Mesodermal cell (in vitro differentiated cells): ENCODE data around the gene G6PC1.
"Not testable (repeated sequence)": the region's sequence is repeated elsewhere in the genome, so short reads cannot be mapped to it uniquely, and the experiment has no call there.

Source experiments
- H3K27ac ChIP-seq: 2 replicates; pipeline ENCODE4 v1.7.0; 2013; ENCODE audit warnings: mild to moderate bottlenecking, low read depth, low read length, moderate library complexity; ENCODE audit not compliant: severe bottlenecking
- H3K36me3 ChIP-seq: 2 replicates; pipeline ENCODE4 v1.7.1; 2013; ENCODE audit warnings: mild to moderate bottlenecking, low read length, moderate library complexity; ENCODE audit not compliant: control insufficient read depth, insufficient read depth
- H3K4me1 ChIP-seq: one replicate; pipeline ENCODE4 v1.7.1; 2013; ENCODE audit warnings: mild to moderate bottlenecking, low read length; ENCODE audit not compliant: insufficient read depth, control insufficient read depth, poor library complexity, severe bottlenecking
- H3K4me3 ChIP-seq: 2 replicates; pipeline ENCODE4 v1.7.0; 2013; ENCODE audit warnings: low read length, control low read depth, mild to moderate bottlenecking; ENCODE audit not compliant: insufficient read depth, poor library complexity, severe bottlenecking; ENCODE audit errors: extremely low read depth
- H3K9me3 ChIP-seq: 2 replicates; pipeline ENCODE4 v1.7.1; 2013; ENCODE audit warnings: mild to moderate bottlenecking, low read length, moderate library complexity; ENCODE audit not compliant: control insufficient read depth
- WGBS, 2 experiments: methylation state at CpG; one replicate each; pipeline ENCODE4 v1.1.5; 2013; ENCODE audit warnings: missing lambda C conversion rate in 2 of 2; ENCODE audit not compliant: insufficient coverage in 2 of 2; 5-methylcytosine and 5-hydroxymethylcytosine counted together

Gene G6PC1

DNA sequence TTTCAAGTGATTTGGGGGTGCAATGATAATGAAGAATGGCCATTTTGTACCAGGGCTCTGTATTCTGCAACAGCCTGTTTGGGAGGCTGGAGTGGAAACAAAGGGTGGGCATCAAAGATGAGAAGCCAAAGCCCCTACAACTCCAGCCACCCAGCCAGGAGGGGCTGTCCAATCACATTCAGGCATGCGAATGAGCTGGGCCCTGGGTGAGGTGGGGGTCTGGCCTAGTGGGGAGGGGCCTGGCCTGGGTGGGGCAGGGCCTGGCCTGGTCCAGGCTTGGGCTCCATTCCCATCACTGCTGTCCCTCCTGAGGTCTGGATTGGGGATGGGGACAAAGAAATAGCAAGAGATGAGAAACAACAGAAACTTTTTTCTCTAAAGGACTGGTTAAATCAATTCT is 43.2 kb upstream of the G6PC1 start:
- H3K36me3 ChIP-seq = no peaks in the 10 kb centered on the region
- no peak overlapping the region for H3K27ac ChIP-seq
- no peak overlapping the region for H3K4me3 ChIP-seq
- H3K9me3 ChIP-seq = no peaks in the 10 kb centered on the region
- WGBS, 2 experiments = 88% methylated on average over 1 of the region's 1 CpG; no CpG with 5 or more reads in 1 of the 2 experiments
- H3K4me1 ChIP-seq = no peaks in the 10 kb centered on the region

DNA sequence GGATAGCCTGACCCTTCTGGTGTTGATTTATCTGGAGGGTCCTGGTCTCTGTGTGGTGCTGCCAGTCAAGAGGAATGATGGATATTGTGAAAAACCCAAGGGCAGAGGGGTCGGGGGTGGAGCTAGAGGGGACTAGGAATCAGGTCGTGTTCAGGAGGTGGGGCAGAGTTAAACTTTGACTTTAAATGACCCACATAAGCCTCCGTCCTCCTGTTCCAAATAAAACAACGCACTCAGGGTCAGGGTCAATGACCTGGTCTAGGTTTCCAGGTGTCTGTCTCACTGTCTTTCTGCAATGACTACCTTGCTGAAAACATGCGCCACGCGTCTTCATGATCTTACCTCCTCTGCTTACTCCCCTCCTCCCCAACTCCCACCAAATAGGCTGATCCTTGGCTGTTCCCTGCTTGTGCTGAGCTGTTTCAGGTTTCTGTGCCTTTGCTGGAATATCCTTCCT is 34.9 kb upstream of the G6PC1 start:
- no peaks in the 10 kb centered on the region for H3K4me1 ChIP-seq
- H3K27ac ChIP-seq = no peak overlapping the region
- peaks cover 4% of the 10 kb centered on the region for H3K9me3 ChIP-seq
- H3K4me3 ChIP-seq = no peak overlapping the region
- WGBS, 2 experiments = 78 to 86% methylated on average over 7 of the region's 7 CpGs
- H3K36me3 ChIP-seq = no peaks in the 10 kb centered on the region

DNA sequence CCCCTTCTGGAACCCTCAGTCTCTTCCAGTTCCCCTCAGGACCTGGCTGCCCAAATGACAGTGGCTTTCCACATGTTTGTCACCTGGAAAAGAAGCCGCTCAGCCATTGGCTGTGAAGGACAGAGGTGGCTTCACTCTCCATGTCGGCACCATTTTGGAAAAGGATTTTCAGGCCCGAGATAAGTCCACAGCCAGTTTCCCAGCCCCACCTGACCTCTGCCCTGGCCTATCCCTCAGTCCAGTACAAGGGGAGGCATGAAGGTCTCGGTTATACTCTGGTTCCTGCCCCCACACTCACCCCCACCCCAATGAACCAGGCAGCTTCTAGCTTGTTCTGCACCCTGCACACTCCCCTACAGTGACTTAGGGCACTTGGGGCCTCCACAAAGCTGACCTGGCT is 34.4 kb upstream of the G6PC1 start:
- 96 to 100% methylated on average over 4 of the region's 4 CpGs for WGBS, 2 experiments
- Histone ChIP-seq H3K27ac (no peak overlapping the region), H3K9me3 (peaks cover 6% of the 10 kb centered on the region), H3K4me3 (no peak overlapping the region), H3K36me3 (no peaks in the 10 kb centered on the region), H3K4me1 (no peaks in the 10 kb centered on the region)

DNA sequence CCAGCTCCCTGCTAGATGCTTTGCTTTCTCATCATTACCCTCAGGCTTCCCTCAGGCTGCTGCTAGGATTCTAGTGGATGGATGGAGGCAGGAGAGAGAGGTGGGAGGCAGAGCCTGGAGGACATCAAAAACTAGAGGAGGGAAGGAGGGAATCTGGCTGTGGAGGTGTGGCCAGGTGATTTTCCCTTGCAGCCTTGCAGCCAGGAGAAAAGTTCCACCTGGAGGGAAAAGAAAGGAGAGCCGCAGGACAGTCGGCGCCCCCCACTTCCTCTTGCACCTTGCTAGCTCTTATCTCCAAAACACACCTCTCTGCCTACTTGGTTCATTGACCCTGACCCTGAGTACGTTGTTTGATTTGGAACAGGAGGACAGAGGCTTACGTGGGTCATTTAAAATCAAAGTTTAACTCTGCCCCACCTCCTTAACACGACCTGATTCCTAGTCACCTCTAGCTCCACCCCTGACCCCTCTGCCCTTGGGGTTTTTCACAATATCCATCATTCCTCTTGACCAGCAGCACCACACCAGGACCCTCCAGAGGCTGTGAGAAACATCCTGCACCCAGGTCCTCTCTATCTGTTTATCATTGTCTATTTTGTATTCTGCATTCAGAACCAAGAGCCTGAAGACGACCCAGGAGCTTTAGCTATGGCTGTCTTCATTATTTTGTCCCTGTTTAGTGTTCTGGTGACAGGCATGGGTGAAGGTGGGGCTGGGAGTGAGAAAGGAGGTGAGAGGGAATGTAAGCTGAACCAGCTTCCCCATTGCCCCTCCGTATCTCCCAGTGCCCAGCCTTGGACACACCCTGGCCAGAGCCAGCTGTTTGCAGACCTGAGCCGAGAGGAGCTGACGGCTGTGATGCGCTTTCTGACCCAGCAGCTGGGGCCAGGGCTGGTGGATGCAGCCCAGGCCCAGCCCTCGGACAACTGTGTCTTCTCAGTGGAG is 33.7 kb upstream of the G6PC1 start:
- no peak overlapping the region for H3K27ac ChIP-seq
- no peaks in the 10 kb centered on the region for H3K4me1 ChIP-seq
- WGBS, 2 experiments = 75 to 88% methylated on average over 2 to 6 of the region's 12 CpGs
- H3K9me3 ChIP-seq = peaks cover 6% of the 10 kb centered on the region
- no peaks in the 10 kb centered on the region for H3K36me3 ChIP-seq
- no peak overlapping the region for H3K4me3 ChIP-seq

DNA sequence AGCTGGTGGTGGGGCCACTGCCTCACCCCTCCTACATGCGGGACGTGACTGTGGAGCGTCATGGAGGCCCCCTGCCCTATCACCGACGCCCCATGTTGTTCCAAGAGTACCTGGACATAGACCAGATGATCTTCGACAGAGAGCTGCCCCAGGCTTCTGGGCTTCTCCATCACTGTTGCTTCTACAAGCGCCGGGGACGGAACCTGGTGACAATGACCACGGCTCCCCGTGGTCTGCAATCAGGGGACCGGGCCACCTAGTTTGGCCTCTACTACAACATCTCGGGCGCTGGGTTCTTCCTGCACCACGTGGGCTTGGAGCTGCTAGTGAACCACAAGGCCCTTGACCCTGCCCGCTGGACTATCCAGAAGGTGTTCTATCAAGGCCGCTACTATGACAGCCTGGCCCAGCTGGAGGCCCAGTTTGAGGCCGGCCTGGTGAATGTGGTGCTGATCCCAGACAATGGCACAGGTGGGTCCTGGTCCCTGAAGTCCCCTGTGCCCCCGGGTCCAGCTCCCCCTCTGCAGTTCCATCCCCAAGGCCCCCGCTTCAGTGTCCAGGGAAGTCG is 32.8 kb upstream of the G6PC1 start:
- H3K9me3 ChIP-seq, H3K27ac ChIP-seq, H3K36me3 ChIP-seq, H3K4me1 ChIP-seq, H3K4me3 ChIP-seq: not testable (repeated sequence)
- 93% methylated on average over 6 to 12 of the region's 21 CpGs for WGBS, 2 experiments

DNA sequence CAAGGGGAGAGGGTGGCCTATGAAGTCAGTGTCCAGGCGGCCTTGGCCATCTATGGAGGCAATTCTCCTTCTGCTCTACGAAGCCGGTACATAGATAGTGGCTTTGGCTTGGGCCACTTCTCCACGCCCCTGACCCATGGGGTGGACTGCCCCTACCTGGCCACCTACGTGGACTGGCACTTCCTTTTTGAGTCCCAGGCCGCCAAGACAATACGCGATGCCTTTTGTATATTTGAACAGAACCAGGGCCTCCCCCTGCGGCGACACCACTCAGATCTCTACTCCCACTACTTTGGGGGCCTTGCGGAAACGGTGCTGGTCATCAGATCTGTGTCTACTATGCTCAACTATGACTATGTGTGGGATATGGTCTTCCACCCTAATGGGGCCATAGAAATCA is 32.3 kb upstream of the G6PC1 start:
- H3K27ac ChIP-seq = no peak overlapping the region
- 90 to 95% methylated on average over 8 to 11 of the region's 12 CpGs for WGBS, 2 experiments
- no peak overlapping the region for H3K4me3 ChIP-seq
- no peaks in the 10 kb centered on the region for H3K4me1 ChIP-seq
- H3K36me3 ChIP-seq = no peaks in the 10 kb centered on the region
- peaks cover 6% of the 10 kb centered on the region for H3K9me3 ChIP-seq

DNA sequence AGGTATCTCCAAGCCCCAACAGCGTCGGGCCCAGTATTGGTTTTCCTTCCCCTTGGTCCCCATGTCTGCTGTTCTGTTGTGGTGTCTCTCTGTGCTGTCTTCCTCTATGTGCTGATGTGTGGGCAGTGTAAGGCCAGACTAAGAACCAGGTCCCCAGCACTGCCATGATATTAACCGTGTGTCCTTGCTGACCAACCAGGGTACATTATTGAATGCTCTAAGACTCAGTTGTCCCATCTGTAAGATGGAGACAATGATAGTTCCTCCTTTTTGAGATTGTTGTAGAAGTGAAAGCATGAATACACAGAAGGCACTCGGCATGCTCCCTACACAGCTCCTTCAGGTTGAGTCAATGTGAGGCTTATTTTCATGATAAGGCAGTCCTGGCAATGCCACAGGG is 29.0 kb upstream of the G6PC1 start:
- Histone ChIP-seq H3K36me3 (no peaks in the 10 kb centered on the region), H3K4me1 (no peaks in the 10 kb centered on the region), H3K4me3 (no peak overlapping the region), H3K27ac (no peak overlapping the region), H3K9me3 (peaks cover 6% of the 10 kb centered on the region)
- 85 to 90% methylated on average over 3 to 4 of the region's 4 CpGs for WGBS, 2 experiments

DNA sequence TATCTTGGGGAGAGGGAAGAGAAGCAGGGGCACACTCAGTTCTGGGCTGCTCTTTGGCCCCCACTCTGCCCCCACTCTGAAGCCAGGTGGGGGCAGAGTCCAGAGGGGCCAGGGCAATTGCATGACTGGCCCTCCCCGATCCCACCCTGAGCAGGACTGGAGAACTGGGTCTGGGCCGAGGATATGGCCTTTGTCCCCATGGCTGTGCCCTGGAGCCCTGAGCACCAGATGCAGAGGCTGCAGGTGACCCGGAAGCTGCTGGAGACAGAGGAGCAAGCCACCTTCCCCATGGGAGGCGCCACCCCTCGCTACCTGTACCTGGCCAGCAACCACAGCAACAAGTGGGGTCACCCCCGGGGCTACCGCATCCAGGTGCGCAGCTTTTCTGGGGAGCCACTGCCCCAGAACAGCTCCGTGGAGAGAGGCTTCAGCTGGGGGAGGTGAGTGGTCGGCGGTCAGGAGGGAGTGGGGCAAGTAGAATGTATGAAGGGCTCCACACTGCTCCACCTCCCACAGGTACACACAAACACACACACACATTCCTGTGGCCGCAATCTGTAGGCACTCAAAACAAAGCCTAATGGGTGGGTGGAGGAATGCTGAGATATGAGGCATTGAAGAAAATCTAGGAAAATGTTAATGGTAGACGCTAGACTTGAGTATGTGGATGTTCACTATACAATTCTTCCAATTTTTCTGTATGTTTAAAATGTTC is 28.2 kb upstream of the G6PC1 start:
- Histone ChIP-seq H3K4me3 (no peak overlapping the region), H3K9me3 (peaks cover 6% of the 10 kb centered on the region), H3K27ac (no peak overlapping the region), H3K4me1 (no peaks in the 10 kb centered on the region), H3K36me3 (no peaks in the 10 kb centered on the region)
- WGBS, 2 experiments = 88 to 97% methylated on average over 5 to 8 of the region's 13 CpGs

DNA sequence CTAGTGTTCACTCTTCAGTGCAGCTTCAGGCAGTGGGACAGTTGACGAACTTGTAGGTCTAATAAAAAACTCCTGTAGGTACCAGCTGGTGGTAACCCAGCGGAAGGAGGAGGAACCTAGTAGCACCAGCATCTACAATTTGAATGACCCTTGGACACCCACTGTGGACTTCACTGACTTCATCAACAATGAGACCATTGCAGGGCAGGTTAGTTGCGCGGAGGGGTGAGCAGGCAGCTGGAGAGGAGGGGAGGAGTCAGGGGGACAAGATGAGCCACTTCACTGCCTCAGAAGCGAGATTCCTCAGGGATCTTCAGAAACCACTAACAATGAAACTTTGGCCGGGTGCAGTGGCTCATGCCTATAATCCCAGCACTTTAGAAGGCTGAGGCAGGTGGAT is 27.3 kb upstream of the G6PC1 start:
- Histone ChIP-seq H3K9me3 (peaks cover 6% of the 10 kb centered on the region), H3K27ac (no peak overlapping the region), H3K4me1 (no peaks in the 10 kb centered on the region), H3K4me3 (no peak overlapping the region), H3K36me3 (no peaks in the 10 kb centered on the region)
- WGBS, 2 experiments = 83 to 94% methylated on average over 4 of the region's 6 CpGs

DNA sequence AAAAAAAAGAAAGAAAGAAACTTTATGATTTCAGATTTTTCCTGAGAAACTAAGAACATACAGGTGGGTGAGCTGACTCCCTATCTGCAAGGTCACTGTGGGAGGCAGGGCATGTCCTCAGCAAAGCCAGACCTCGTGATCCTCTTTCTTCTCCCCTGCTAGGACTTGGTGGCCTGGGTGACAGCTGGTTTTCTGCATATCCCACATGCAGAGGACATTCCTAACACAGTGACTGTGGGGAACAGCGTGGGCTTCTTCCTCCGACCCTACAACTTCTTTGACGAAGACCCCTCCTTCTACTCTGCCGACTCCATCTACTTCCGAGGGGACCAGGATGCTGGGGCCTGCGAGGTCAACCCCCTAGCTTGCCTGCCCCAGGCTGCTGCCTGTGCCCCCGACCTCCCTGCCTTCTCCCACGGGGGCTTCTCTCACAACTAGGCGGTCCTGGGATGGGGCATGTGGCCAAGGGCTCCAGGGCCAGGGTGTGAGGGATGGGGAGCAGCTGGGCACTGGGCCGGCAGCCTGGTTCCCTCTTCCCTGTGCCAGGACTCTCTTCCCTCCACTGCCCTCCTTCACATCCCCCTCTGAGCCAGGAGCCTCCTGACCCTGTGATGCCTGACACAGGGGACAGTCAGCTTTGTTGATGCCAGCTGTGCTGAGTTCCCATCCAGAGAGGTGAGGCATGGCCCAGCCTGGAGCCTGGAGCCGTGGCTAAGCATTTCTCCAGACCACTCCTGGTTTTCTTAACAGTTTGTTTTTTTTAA is 26.5 kb upstream of the G6PC1 start:
- not testable (repeated sequence) for H3K9me3 ChIP-seq, H3K4me3 ChIP-seq, H3K36me3 ChIP-seq, H3K4me1 ChIP-seq, H3K27ac ChIP-seq
- WGBS, 2 experiments = 82 to 100% methylated on average over 1 to 2 of the region's 12 CpGs
